ENCODE data around the gene SV2A.

- TF ChIP-seq, protein P1, sequence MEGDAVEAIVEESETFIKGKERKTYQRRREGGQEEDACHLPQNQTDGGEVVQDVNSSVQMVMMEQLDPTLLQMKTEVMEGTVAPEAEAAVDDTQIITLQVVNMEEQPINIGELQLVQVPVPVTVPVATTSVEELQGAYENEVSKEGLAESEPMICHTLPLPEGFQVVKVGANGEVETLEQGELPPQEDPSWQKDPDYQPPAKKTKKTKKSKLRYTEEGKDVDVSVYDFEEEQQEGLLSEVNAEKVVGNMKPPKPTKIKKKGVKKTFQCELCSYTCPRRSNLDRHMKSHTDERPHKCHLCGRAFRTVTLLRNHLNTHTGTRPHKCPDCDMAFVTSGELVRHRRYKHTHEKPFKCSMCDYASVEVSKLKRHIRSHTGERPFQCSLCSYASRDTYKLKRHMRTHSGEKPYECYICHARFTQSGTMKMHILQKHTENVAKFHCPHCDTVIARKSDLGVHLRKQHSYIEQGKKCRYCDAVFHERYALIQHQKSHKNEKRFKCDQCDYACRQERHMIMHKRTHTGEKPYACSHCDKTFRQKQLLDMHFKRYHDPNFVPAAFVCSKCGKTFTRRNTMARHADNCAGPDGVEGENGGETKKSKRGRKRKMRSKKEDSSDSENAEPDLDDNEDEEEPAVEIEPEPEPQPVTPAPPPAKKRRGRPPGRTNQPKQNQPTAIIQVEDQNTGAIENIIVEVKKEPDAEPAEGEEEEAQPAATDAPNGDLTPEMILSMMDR (IDR thresholded peaks at IDR 0.05), result no peak
- TF ChIP-seq POLR2AphosphoS5 (IDR thresholded peaks at IDR 0.05) (peak in 2 of 3 donors; percentile 4 to 31), EP300 (IDR thresholded peaks at IDR 0.05) (no peak)
Measured at GRCh38 chr1:149883598-149884247, 33.9 kb downstream of the SV2A start.
